Activated CD8-positive, alpha-beta memory T cell treated with anti-CD3 and anti-CD28 coated beads for 1 hour (primary cell): ENCODE data around the gene TLR9.

Source experiments
- DNase-seq, 2 donors: peaks; one replicate each; pipeline ENCODE4 v3.0.0-alpha.2; 2020; ENCODE audit warnings: low read depth in 1 of 2; ENCODE audit errors: extremely low read depth in 1 of 2

The TLR9 gene

GRCh38 chr3:52218026-52218425 lies 7.4 kb downstream of the TLR9 start:
- DNase-seq: no peak

DNA sequence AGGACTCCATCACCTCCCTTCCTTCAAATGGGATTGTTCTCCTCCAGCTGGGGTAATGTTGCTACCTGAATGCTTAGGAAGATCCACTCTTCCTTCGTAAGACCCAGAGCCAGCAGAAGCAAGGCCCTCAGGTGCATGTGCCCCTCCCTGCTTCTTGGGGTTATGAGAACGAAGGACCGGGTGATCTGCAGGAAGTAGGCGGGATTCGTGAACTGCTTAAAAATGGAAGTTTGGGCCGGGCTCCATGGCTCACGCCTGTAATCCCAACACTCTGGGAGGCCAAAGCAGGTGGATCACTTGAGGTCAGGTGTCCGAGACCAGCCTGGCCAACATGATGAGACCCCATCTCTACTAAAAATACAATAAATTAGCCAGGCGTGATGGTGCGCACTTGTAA lies 8.0 kb downstream of the TLR9 start:
- no peak for DNase-seq

DNA sequence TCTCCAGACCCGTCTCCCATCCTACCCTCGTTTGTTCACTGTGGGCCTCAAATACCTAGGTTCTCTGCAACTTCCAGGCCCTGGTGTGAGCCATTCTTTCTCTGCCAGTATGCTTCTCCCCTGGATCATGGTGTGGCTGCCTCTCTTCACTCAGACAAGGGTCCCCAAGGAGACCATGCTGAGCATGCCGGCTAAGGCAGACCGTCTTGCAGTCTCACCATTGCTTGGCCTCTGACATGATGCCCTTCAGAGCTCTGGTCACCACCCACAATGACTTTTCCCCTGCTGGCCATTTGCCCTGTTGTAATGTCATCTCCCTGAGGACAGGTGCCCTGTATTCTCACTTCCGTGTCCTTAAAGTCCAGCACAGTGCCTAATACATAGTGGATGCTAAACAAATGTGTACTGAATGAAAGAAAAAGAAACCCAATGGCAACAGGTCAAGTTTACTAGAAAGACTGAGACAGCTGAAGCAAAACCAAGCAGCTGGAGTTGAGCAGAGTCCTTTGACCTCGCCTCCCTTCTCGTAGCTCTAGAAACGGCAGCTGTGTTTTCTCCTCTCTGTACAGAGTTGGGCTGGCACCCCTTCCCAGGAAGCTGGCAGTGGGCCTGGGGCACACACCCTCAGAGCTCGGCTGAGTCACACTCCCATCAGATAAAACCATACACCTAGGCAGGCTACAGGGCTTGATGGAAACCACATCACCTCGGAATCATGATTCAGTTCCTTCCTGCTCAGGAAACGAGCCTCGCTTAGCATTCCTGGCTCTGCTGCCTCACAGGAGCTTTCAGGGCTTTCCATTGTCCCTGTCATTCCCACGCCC lies 8.6 kb downstream of the TLR9 start:
- DNase-seq: peak; percentile 39 to 54

- no peak for DNase-seq
Observed at GRCh38 chr3:52215351-52215750, 10.1 kb downstream of the TLR9 start.

GRCh38 chr3:52213901-52214300 lies 11.5 kb downstream of the TLR9 start:
- no peak for DNase-seq

DNA sequence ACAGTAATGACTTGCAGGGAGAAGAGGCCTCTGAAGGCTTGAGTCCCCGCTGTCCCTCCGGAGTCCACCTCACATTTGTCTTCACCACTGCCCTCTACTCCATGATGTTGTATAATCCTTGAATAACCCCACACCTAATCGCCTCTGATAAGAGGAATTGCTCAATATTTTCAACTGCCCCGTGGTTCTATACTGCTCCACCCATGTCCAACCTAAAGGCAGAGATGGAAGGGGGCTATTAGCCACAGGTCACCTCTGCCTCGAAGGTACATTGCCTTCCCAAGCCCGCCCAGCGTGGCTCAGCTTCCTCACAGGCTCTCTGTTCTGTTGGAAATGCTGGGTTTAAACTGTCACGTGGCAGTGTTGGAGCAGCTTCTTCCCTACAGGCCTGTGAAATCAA lies 12.4 kb downstream of the TLR9 start:
- no peak for DNase-seq

DNA sequence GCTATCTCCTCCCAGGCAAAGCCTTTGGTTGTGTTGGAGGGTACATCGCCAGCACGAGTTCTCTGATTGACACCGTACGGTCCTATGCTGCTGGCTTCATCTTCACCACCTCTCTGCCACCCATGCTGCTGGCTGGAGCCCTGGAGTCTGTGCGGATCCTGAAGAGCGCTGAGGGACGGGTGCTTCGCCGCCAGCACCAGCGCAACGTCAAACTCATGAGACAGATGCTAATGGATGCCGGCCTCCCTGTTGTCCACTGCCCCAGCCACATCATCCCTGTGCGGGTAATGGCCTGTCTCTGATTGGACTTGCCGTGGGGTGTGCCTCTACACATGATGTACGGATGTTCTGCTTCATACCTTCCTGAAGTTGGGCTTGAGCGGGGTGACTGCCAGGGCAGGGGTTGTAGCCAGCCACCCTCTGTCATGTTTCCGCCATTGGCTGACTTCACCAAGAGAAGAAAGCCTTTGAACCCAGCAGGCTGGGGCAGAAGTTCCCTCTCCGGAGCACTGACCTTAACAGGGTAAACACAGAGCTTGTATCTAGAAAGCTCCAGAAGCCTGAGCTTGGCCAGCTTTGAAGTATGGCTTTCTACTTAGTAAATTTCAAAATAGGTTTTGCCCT lies 14.1 kb downstream of the TLR9 start:
- no peak for DNase-seq

GRCh38 chr3:52210550-52211046 lies 14.8 kb downstream of the TLR9 start:
- no peak for DNase-seq

DNA sequence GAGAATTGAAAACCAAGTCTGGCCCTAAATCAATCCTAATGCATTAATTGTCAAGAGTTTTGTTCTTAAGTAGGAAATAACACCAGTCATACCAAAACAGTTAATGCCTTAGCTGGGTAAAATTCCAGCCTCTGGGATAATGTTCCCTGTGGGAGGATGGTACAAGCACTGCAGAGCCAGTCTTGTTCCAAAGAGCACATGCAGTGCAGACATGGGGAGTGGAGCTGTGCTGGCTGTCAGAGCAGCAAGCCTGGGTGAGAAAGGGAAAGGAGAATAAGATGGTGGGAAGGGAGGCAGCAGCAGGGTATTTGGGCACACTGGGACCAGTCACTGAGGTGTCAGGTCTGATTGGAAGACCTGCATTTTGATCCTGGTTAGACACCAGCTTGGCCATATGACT lies 15.4 kb downstream of the TLR9 start:
- DNase-seq: no peak

DNA sequence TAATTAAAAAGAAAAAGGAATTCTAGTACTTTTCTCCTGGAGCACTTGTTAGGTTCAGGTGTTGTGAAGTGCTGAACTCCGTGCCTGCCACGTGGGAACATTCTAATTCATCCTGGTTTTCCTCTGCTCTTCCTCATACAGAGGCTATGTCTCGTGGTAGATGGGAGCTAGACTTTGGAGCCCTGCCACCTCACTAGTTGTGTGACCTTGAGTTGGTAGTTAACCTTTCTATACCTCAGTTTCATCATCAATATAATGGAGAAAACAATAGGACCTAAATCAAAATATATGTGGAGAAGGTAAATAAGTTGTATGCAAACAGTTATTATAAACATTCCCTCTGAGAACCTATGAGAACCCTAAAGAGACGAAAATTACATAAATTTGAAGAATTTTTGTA lies 16.9 kb downstream of the TLR9 start:
- DNase-seq: no peak

DNA sequence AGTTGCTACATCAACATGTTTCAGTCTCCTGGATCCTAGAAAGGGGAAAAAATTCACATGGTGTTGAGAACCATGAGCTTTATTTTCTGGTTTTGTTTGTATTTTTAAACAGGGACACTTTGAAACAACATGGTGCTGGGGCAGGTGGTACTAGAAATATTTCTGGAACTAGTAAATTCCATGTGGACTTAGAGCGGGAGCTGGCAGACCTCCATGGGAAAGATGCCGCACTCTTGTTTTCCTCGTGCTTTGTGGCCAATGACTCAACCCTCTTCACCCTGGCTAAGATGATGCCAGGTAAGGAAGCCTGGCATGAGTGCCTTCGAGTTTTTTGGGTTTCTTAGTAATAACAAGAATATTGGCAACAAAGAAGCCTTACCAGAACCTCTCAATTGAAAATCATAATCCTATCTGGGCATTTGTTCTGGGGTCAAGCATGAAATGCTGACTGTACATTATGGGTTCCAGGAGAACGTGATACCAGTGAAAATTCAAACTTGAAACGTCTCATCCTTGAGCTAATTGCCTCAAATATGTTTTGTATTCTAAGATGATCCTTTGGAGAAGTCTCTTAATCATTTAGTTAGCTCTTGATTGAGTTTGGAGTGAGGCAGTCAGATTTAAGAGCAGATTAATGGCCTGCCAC lies 19.6 kb downstream of the TLR9 start:
- DNase-seq: no peak

DNA sequence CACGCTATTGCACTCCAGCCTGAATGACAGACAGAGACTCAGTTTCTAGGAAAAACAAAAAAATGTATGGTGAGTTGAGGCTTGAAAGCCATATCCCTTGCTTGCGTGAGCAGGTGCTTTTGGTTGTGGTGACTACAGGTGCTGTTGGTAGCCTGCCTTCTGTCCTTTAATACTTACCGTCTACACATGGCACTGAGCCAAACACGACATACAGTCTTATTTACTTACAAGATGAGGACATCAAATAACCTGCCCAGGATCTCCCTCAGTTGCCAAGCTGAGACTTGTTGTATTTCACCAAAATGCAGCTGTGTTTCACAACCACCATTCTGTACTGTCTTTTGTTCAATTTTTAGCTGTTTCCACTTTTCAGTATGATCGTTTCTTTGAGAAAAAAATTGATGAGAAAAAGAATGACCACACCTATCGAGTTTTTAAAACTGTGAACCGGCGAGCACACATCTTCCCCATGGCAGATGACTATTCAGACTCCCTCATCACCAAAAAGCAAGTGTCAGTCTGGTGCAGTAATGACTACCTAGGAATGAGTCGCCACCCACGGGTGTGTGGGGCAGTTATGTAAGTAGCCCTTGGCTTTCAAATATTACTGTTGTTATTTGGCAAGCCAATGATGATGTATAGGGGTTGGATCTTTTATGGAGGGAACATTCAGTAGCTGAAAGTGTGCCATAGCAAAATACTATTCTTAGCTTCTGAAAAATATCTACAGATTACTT lies 20.9 kb downstream of the TLR9 start:
- no peak for DNase-seq

DNA sequence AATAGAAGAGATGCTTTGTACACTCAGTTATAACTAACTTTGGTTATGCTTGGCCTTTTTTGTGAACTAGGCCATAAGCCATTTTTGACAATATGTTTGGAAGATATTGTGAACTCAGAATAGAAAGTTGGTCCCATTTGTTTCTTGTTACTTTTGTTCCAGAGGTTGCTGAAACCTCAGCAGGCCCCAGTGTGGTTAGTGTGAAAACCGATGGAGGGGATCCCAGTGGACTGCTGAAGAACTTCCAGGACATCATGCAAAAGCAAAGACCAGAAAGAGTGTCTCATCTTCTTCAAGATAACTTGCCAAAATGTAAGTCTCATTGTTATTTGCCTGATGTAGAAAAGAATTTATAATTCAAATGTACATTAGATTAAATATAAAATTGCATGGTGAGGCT lies 21.7 kb downstream of the TLR9 start:
- no peak for DNase-seq

DNA sequence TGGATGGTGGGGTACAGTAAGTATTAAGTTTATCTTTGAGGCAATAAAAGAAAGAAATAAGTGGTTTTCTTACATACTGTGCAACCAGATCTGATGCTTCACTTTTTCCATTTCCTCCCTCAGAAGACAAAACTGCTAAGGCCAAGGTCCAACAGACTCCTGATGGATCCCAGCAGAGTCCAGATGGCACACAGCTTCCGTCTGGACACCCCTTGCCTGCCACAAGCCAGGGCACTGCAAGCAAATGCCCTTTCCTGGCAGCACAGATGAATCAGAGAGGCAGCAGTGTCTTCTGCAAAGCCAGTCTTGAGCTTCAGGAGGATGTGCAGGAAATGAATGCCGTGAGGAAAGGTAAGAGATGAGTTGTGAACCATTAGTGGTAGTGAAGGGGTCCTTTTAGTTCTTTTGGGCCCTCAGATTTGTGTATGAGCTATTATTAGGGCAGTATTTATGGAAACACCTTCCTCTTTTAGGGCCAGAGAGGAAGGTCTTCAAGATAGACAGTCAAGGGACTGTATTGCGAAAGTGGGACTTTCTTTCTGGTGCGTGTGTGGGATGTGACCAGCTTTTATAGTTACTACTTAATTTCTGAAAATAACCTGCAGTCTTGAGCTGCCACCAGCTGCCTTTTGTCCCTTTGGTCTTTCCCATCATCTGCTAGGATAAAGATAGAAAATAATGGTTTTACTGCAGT lies 22.9 kb downstream of the TLR9 start:
- DNase-seq: no peak

- DNase-seq: no peak
Observed at GRCh38 chr3:52200981-52201679, 24.3 kb downstream of the TLR9 start.

DNA sequence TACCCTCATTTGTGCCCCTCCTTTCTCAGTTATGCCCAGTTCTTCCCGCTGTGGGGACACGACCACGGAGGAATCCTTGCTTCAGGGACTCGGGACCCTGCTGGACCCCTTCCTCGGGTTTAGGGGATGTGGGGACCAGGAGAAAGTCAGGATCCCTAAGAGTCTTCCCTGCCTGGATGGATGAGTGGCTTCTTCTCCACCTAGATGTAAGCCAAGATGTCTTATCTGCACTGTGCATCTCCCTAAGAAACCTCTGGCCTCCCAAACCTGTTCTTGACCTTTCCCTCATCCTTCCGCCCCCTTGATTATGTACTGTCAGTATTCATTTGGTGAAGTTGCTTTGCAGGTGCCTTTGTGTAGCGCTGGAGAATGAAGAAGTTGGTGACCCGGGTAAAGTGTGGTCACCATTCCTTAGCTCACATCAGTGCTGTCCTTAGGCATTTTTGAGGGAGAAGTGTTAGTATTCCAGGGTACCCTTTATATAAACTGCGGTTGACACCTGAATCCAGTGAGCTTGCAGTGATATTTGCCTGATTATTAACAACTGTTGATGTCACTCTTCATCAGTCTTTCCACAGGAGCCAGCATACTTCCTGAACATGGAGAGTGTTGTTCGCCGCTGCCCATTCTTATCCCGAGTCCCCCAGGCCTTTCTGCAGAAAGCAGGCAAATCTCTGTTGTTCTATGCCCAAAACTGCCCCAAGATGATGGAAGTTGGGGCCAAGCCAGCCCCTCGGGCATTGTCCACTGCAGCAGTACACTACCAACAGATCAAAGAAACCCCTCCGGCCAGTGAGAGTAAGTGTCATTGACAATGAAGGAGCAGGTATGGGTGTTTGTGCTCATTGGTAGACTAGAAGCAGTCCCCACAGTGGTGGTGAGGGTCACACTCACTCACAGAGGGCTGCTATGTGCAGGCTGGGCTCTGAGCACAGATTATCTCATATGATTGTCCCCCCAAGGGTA lies 26.5 kb downstream of the TLR9 start:
- no peak for DNase-seq

GRCh38 chr3:52197842-52198625 lies 27.4 kb downstream of the TLR9 start, which contains the start of gene ALAS1:
ALAS1 (plus strand) TSS chr3:52198160; CDS start chr3:52199242, 1,082 bp downstream.
- DNase-seq: peak; percentile 70 to 92

- no peak for DNase-seq
Observed at GRCh38 chr3:52197499-52197841, 28.0 kb downstream of the TLR9 start.
